H1 (cell line): Measurements from ENCODE around the gene LRBA. TPM values are rescaled to one million over a fixed set of nuclear protein-coding genes. Genes with fewer than 3 reads are reported as not detected.

Experiments
- RNF2 ChIP-seq: fragments of 200-900, 300-1000 bp; sonication (generic); IDR thresholded peaks from 2 replicates; pipeline ENCODE4 v1.7.1; 2016; ENCODE audit warnings: borderline replicate concordance, low read depth, mild to moderate bottlenecking, antibody characterized with exemption, low read length; ENCODE audit not compliant: poor library complexity, severe bottlenecking; ENCODE audit errors: missing control alignments
- SIN3A ChIP-seq, 2 experiments: IDR thresholded peaks in 1 of 2; conservative IDR thresholded peaks in 1 of 2; 2 replicates each; pipeline ENCODE4 v1.6.1; 2011 to 2012; ENCODE audit warnings: low read length in 2 of 2, improper control_type of control experiment in 1 of 2, low read depth in 1 of 2, mild to moderate bottlenecking in 1 of 2
- ZNF274 ChIP-seq: IDR thresholded peaks from 2 replicates; pipeline ENCODE4 v1.7.0; 2012; ENCODE audit warnings: low read length, borderline replicate concordance; ENCODE audit errors: extremely low read depth
- polyA plus RNA-seq, 7 experiments: library from polyadenylated mRNA; depleted of rRNA in 3 of 7; stranded (reverse) in 5 of 7; unstranded in 2 of 7; fragments of >200 nt in 5 of 7; fragments of 200-250 nt in 2 of 7; gene quantifications; 1 replicate in 5 of 7; 2 replicates in 1 of 7; 4 replicates in 1 of 7; pipeline versions ENCODE4 v1.2.1 to v1.2.3, GENCODE V29; 2011 to 2013; ENCODE audit warnings: missing spikeins in 2 of 7, mixed read lengths in 2 of 7
- total RNA-seq: library from RNA; stranded (reverse); fragmentation: NEBNext Ultra II Directional; extraction: Animal tissue kit (Norgen Biotek cat#: 25700); gene quantifications from 2 replicates; pipeline ENCODE4 v1.2.1, GENCODE V29; 2021

LRBA gene
- total and polyA plus RNA-seq, 2 of the 8 experiments (the other 6 are each of a cell fraction or from before 2014, with no cell fraction given) = 54.6 to 83.2 TPM

- TF ChIP-seq ZNF274 (no peak), SIN3A (conservative IDR thresholded peaks at IDR 0.05 in 1 of 2, IDR thresholded peaks at IDR 0.05 in 1 of 2; ENCODE audit: low read depth in 1 of 2, low read length in 2 of 2) (no peak), RNF2 (no peak)
Measured at GRCh38 chr4:151034829-151035228, 19.7 kb upstream of the LRBA start (continued).
